ENCODE data around the gene EML5. TPM values are rescaled to one million over a fixed set of nuclear protein-coding genes. Genes with fewer than 3 reads are reported as not detected.

The EML5 gene
- total RNA-seq, 4 donors from 2014 or later = 2.7 to 3.7 (median 3.7) TPM

DNA sequence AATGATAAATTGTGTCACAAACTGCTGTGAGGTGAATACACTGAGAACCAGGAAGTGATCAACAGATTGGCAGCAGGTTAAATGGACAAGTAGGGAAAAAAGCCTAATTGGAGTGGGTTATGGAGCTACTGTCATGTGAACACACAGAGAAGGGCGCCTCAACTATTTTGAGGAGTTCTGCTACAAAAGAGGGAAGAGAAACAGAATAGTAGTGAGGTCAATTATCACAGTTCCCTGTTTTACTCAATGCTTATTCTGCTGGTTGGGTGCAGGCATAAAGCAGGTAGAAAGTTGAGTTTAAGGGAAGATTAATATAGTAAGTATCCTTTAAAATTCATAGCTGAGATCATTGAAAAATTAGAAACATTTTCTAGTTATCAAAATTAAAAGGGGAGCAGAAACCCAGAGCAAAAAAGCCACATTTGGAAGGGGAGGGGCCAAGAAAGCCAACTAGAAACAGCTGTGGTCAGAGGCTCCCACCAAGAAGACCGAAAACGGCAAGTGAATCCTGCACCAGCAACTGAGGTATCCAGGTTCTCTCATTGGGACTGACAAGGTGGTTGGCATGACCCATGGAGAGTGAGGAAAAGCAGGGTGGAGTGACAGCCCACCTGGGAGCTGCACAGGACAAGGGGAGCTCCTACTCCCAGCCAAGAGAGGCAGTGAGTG, 124.2 kb downstream of the EML5 start:
- Histone ChIP-seq H3K27me3 (no peaks in the 10 kb centered on the region), H3K4me1 (peaks cover 0 to 9% (median 8%) of the 10 kb centered on the region in 4 donors), H3K9me3 (no peaks in the 10 kb centered on the region), H3K27ac (replicated peaks in 1 of 4) (no peak overlapping the region), H3K4me3 (no peak overlapping the region), H3K36me3 (no peaks in the 10 kb centered on the region)
- intact Hi-C loops (cut with DNase I) = loop anchor here (5.0 kb wide), 1 partner anchor 124 kb away; the partner anchor contains the start of gene EML5
- TF ChIP-seq CTCF (IDR thresholded peaks at IDR 0.05) = no peak
- no peak for TF ChIP-seq POLR2A (IDR thresholded peaks at IDR 0.05; ENCODE audit: low read depth)
- no peak for TF ChIP-seq EP300 (IDR thresholded peaks at IDR 0.05)
- no peak for TF ChIP-seq POLR2AphosphoS5 (IDR thresholded peaks at IDR 0.05)
- DNase-seq (ENCODE audit: extremely low spot score) = no peak
- whole genome bisulfite sequencing = 79% methylated on average over 3 of the region's 3 CpGs

DNA sequence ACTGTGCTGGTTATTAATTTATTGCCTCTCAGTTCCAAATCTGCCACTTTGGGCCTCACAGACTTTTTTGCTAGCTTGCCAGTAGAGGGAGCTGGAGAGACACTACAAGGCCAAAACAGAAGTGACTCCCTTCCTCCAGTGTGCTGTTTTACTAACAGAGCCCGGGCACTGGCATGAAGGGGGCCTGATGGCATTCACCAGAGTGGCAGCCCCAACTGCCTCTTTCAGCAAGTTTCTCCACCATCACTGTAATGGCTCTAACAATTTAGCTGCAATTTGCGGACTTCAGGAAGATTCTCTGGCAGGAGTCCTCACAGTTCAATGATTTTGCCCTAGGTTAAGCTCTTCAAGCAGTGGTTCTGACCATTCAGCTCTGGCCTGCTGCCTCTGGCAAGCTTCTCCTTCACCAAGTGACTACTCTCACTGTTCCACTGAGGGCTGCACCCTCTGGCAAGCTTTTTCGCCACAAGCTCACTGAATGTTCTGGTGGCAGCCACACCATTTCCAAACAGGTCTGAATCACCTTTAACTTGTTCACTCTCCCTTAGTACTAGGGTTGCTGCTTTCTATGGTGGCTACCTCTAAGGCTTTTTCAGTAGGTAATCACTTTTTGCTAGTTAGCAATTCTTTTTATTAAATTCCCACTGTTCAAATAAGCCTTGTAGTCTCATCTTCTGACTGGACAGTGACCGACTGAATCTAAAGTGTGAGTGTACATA, 125.0 kb downstream of the EML5 start:
- DNase-seq (ENCODE audit: extremely low spot score) = no peak
- Histone ChIP-seq H3K27ac (replicated peaks in 1 of 4) (peak overlapping the region in 3 of 4 donors; percentile 6 to 33 (median 7)), H3K36me3 (no peaks in the 10 kb centered on the region), H3K4me1 (peaks cover 0 to 9% (median 8%) of the 10 kb centered on the region in 4 donors), H3K27me3 (no peaks in the 10 kb centered on the region), H3K9me3 (no peaks in the 10 kb centered on the region), H3K4me3 (no peak overlapping the region)
- 47% methylated on average over 4 of the region's 4 CpGs for WGBS
- intact Hi-C loops (cut with DNase I) = loop anchor here (2.0 to 5.0 kb wide), 2 partner anchors 125 to 201 kb away; partner anchors contain the start of gene EML5
- TF ChIP-seq EP300 (IDR thresholded peaks at IDR 0.05) (no peak), CTCF (IDR thresholded peaks at IDR 0.05) (peak; percentile 73 to 89 (median 75)), POLR2A (IDR thresholded peaks at IDR 0.05; ENCODE audit: low read depth) (no peak), POLR2AphosphoS5 (IDR thresholded peaks at IDR 0.05) (no peak)

DNA sequence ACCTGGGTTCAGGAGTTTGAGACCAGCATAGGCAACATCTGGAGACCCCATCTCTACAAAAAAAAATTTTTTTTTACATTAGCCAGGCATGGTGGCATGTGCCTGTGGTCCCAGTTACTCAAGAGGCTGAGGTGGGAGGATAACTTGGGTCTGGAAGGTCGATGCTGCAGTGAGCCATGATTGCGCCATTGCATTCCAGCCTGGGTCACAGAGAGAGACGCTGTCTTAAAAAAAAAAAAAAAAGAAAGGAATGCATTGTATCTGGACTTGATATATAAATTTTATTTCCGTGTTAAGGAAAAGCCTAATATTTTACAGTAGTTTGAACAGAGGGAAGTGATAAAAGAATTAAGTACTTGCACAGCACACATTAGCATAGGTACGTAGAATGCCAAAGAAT, 132.7 kb downstream of the EML5 start:
- Histone ChIP-seq H3K4me1 (no peaks in the 10 kb centered on the region), H3K36me3 (no peaks in the 10 kb centered on the region), H3K9me3 (no peaks in the 10 kb centered on the region), H3K27me3 (no peaks in the 10 kb centered on the region), H3K27ac (replicated peaks in 1 of 4) (no peak overlapping the region), H3K4me3 (no peak overlapping the region)
- TF ChIP-seq POLR2AphosphoS5 (IDR thresholded peaks at IDR 0.05) (no peak), POLR2A (IDR thresholded peaks at IDR 0.05; ENCODE audit: low read depth) (no peak), CTCF (IDR thresholded peaks at IDR 0.05) (no peak), EP300 (IDR thresholded peaks at IDR 0.05) (no peak)
- 81% methylated on average over 5 of the region's 5 CpGs for WGBS
- intact Hi-C loops (cut with DNase I) = no loop called here
- no peak for DNase-seq (ENCODE audit: extremely low spot score)

GRCh38 chr14:88639221-88639620, 153.5 kb downstream of the EML5 start:
- TF ChIP-seq POLR2AphosphoS5 (IDR thresholded peaks at IDR 0.05) = no peak
- TF ChIP-seq POLR2A (IDR thresholded peaks at IDR 0.05; ENCODE audit: low read depth) = no peak
- TF ChIP-seq EP300 (IDR thresholded peaks at IDR 0.05) = no peak
- TF ChIP-seq CTCF (IDR thresholded peaks at IDR 0.05) = no peak
- 64% methylated on average over 1 of the region's 1 CpG for WGBS
- no peaks in the 10 kb centered on the region for H3K36me3 ChIP-seq
- H3K4me1 ChIP-seq = no peaks in the 10 kb centered on the region
- no peak for DNase-seq (ENCODE audit: extremely low spot score)
- peaks cover 0 to 7% (median 0%) of the 10 kb centered on the region in 4 donors for H3K9me3 ChIP-seq
- H3K4me3 ChIP-seq = no peak overlapping the region
- no peaks in the 10 kb centered on the region for H3K27me3 ChIP-seq
- intact Hi-C loops (cut with DNase I) = no loop called here
- H3K27ac ChIP-seq (replicated peaks in 1 of 4) = no peak overlapping the region
